ENCODE results near the gene TCERG1L.

DNA sequence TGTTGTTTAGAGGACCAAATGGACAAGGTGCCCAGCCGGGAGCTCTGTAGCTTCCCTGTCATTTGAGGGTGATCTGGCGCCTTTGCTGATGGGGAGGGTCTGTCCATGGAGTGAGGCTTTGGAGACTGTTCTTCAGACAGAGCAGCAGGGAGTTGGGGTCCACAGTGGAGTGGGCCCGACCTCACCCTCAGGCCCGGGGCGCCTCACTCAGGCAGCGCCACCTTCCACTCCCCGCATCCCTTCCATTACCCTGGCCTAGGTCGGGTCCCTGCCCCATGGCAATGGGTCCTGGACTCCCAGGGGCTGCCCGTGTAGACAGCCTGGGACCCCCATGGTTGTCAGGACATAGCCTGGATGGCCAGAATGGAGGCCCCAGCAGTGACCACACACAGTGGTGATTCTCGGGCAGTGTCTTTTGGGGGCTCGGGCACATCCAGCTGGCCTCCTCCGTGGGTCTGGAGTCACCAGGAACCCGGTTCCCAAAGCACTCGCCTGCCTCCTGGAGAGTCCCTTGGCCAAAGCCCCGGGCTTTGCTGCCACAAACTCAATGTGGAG lies 38.5 kb downstream of the TCERG1L start:
- TF ChIP-seq, protein P1, sequence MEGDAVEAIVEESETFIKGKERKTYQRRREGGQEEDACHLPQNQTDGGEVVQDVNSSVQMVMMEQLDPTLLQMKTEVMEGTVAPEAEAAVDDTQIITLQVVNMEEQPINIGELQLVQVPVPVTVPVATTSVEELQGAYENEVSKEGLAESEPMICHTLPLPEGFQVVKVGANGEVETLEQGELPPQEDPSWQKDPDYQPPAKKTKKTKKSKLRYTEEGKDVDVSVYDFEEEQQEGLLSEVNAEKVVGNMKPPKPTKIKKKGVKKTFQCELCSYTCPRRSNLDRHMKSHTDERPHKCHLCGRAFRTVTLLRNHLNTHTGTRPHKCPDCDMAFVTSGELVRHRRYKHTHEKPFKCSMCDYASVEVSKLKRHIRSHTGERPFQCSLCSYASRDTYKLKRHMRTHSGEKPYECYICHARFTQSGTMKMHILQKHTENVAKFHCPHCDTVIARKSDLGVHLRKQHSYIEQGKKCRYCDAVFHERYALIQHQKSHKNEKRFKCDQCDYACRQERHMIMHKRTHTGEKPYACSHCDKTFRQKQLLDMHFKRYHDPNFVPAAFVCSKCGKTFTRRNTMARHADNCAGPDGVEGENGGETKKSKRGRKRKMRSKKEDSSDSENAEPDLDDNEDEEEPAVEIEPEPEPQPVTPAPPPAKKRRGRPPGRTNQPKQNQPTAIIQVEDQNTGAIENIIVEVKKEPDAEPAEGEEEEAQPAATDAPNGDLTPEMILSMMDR (IDR thresholded peaks at IDR 0.05): no peak
- TF ChIP-seq EP300 (IDR thresholded peaks at IDR 0.05) (no peak), POLR2AphosphoS5 (IDR thresholded peaks at IDR 0.05) (no peak), POLR2A (IDR thresholded peaks at IDR 0.05) (no peak)

All from gastroesophageal sphincter (tissue), 3 donors.